Neutrophil (primary cell): ENCODE data around the gene MTREX.

Experiments used
- H3K27ac ChIP-seq: fragments of 200-600 bp; sonication (generic); 2 replicates; pipeline ENCODE4 v1.5.1; 2016; ENCODE audit warnings: mild to moderate bottlenecking, moderate library complexity
- H3K27me3 ChIP-seq: fragments of 200-600 bp; sonication (generic); 2 replicates; pipeline ENCODE4 v1.6.0; 2016; ENCODE audit warnings: mild to moderate bottlenecking
- H3K36me3 ChIP-seq: fragments of 200-600 bp; sonication (generic); 2 replicates; pipeline ENCODE4 v1.5.1; 2017
- H3K4me1 ChIP-seq, 2 experiments: fragments of 200-600 bp in 1 of 2; sonication (generic) in 1 of 2; 1 replicate in 1 of 2; 2 replicates in 1 of 2; pipeline versions ENCODE4 v1.5.1 to v1.6.1; 2013 to 2016; ENCODE audit warnings: low read depth in 1 of 2, low read length in 1 of 2, mild to moderate bottlenecking in 1 of 2, moderate library complexity in 1 of 2; ENCODE audit not compliant: control insufficient read depth in 1 of 2, insufficient read depth in 1 of 2
- H3K4me3 ChIP-seq, 2 experiments: fragments of 200-600 bp in 1 of 2; sonication (generic) in 1 of 2; 1 replicate in 1 of 2; 2 replicates in 1 of 2; pipeline ENCODE4 v1.5.1; 2013 to 2016; ENCODE audit warnings: low read depth in 1 of 2, low read length in 1 of 2, mild to moderate bottlenecking in 1 of 2, moderate library complexity in 1 of 2
- H3K9me3 ChIP-seq: fragments of 200-600 bp; sonication (generic); 2 replicates; pipeline ENCODE4 v1.5.1; 2016
- CTCF ChIP-seq: fragments of 200-600 bp; sonication (generic); IDR thresholded peaks from 2 replicates; pipeline ENCODE4 v1.5.1; 2016; ENCODE audit warnings: antibody characterized with exemption

MTREX gene

GRCh38 chr5:55450050-55450765 lies 142.4 kb downstream of the MTREX start:
- H3K4me1 ChIP-seq, result no peaks in the 10 kb centered on the region
- no peak for TF ChIP-seq CTCF
- H3K9me3 ChIP-seq, result no peaks in the 10 kb centered on the region
- no peaks in the 10 kb centered on the region for H3K36me3 ChIP-seq
- no peak overlapping the region for H3K27ac ChIP-seq
- no peak overlapping the region for H3K4me3 ChIP-seq
- H3K27me3 ChIP-seq, result peaks cover 4% of the 10 kb centered on the region

- H3K9me3 ChIP-seq, result no peaks in the 10 kb centered on the region
- H3K27ac ChIP-seq, result no peak overlapping the region
- no peaks in the 10 kb centered on the region for H3K36me3 ChIP-seq
- TF ChIP-seq CTCF, result no peak
- H3K27me3 ChIP-seq, result no peaks in the 10 kb centered on the region
- no peaks in the 10 kb centered on the region for H3K4me1 ChIP-seq
- no peak overlapping the region for H3K4me3 ChIP-seq
Observed at GRCh38 chr5:55451976-55452375, 144.2 kb downstream of the MTREX start.

GRCh38 chr5:55453211-55453610 lies 145.4 kb downstream of the MTREX start:
- TF ChIP-seq CTCF, result no peak
- Histone ChIP-seq H3K36me3 (no peaks in the 10 kb centered on the region), H3K4me1 (no peaks in the 10 kb centered on the region), H3K9me3 (no peaks in the 10 kb centered on the region), H3K4me3 (no peak overlapping the region), H3K27me3 (no peaks in the 10 kb centered on the region), H3K27ac (no peak overlapping the region)

- no peak overlapping the region for H3K27ac ChIP-seq
- H3K4me1 ChIP-seq, result no peaks in the 10 kb centered on the region
- no peaks in the 10 kb centered on the region for H3K9me3 ChIP-seq
- no peak for TF ChIP-seq CTCF
- no peak overlapping the region for H3K4me3 ChIP-seq
- H3K36me3 ChIP-seq, result no peaks in the 10 kb centered on the region
- no peaks in the 10 kb centered on the region for H3K27me3 ChIP-seq
Observed at GRCh38 chr5:55454282-55454681, 146.5 kb downstream of the MTREX start.

GRCh38 chr5:55456216-55456895 lies 148.6 kb downstream of the MTREX start:
- Histone ChIP-seq H3K27me3 (no peaks in the 10 kb centered on the region), H3K4me3 (no peak overlapping the region), H3K9me3 (no peaks in the 10 kb centered on the region), H3K27ac (no peak overlapping the region), H3K4me1 (no peaks in the 10 kb centered on the region), H3K36me3 (no peaks in the 10 kb centered on the region)
- no peak for TF ChIP-seq CTCF
